HG03060 (cell line): Measurements from ENCODE around the gene GPX6.
"Not testable (repeated sequence)": the region's sequence is repeated elsewhere in the genome, so short reads cannot be mapped to it uniquely, and the experiment has no call there.

ENCODE experiments used
- ATAC-seq: cut with Tn5 transposase; IDR thresholded peaks from one replicate; pipeline ENCODE4 v1.9.1; 2021; ENCODE audit warnings: low read depth, moderate number of reproducible peaks; ENCODE audit not compliant: unreplicated experiment

Gene GPX6

DNA sequence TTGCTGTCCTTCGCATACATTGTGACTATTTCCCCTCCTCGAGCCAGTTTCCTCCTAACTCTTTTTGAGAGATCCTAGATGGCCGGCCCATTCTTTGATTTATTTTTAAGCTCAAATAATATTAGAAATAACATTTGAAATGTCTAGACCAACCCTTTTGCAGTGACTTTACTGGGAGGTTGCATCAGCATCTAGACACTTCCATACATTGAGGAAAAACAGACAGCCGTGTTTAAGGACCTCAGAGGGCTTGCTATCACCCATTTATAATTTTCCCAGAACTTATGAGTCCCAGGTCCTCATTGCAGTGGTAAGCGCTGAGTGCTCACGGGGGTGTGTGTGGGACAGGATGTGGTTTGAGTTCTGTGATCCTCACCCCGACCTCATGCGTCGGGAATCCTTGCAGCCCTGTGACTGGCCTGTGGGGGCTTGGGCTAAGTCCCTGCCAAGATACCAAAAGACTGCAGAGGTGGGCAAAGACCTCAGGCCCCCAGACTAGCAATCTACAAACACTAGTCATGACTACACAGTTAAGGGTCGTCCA is 10.0 kb upstream of the GPX6 start, which contains the start of gene GPX5:
Gene GPX5 (plus strand): TSS at position 386 of the 544 bp plus-strand sequence. CDS start 133 bp downstream, at position 519.
- ATAC-seq, result no peak

DNA sequence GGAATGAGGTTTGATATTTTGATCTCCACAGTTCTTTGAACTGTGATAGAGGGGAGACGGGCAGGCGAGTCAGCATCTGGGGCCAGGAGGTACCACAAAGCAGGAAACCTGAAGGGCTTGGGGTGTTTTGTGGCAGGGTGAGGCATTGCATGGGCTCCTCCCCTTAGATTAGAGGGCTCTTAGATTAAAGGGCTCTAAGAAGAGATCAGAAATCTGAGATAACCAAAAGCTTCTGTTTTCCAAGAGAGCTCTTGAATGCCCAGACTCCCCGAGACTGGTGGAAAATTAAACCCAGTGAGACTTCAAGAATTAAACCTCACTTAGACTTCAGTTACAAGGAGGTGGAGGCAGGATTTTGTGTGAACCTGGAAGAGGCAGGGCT is 7.6 kb upstream of the GPX6 start:
- ATAC-seq, result no peak

GRCh38 chr6:28522594-28523240 is 7.1 kb upstream of the GPX6 start:
- ATAC-seq, result no peak

DNA sequence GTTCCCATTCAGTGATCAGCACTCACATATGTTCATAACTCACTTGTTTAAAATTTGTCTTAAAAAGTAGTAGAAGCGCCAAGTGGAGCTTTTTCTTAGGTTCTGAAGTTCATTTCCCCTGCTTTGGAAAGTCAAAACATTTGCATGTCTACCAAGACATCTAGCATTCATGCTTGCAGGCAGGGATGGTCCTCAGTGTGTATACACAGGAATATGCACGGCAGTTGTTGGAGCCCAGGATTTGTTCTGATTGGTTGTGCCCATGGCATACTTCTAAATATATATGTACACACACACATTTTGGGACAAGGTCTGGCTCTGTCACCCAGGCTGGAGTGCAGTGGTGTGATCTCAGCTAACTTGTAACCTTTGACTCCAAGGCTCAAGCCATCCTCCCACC is 2.4 kb upstream of the GPX6 start:
- no peak for ATAC-seq

DNA sequence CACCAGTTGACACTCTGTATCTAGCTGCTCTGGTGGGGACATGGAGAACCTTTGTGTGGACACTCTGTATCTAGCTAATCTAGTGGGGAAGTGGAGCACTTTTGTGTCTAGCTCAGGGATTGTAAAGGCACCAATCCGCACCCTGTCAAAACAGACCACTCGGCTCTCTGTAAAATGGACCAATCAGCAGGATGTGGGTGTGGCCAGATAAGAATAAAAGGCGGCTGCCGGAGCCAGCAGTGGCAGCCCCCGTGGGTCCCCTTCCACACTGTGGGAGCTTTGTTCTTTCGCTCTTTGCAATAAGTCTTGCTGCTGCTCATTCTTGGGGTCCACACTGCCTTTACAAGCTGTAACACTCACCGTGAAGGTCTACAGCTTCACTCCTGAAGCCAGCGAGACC is 3.2 kb downstream of the GPX6 start:
- not testable (repeated sequence) for ATAC-seq

DNA sequence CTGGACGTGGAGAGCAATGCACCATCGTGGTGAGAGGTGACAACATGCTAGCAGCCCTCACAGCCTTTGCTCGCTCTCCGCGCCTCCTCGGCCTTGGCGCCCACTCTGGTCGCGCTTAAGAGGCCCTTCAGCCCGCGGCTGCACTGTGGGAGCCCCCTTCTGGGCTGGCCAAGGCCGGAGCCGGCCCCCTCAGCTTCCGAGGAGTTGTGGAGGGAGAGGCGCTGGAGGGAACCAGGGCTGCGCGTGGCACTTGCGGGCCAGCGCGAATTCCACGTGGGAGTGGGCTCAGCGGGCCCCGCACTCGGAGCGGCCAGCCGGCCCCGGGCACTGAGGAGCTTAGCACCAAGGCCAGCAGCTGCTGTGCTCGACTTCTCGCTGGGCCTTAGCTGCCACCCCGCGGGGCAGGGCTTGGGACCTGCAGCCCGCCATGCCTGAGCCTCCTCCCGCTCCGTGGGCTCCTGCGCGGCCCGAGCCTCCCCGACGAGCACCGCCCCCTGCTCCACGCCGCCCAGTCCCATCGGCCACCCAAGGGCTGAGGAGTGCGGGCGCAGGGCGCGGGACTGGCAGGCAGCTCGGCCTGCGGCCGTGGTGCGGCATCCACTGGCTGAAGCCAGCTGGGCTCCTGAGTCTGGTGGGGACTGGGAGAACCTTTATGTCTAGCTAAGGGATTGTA is 3.8 kb downstream of the GPX6 start:
- no peak for ATAC-seq

DNA sequence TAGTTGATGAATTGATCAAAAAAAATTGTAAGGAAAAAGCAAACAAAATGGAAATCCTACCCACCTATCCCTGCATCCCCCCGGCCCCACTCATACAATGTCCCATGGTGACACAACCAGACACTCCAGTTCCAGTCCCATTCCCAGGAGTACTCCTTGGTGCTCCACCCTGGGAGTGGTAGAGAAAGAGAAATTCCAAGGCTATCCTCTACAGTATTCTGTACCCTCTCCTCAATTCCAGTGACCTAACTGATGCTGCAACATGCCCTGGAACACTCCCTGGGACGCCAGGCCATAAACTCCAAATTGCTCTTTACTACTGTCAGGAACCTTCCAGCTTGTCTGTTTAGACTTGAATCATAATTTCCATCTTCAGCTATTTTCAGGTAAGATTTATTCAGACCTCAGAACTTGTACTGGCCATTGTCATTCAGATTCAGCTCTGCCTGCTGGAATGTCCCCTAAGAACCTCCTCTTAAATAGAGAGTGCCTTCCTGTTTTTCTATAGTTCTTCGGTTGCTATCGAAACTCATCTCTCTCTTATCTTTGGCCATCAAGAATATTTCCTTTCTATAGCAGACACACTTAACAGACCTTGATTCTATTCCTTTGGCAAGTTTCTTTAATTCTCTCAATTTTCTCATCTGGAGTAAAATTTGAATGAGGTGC is 8.7 kb downstream of the GPX6 start:
- ATAC-seq, result no peak

- ATAC-seq, result no peak
These were observed 9.9 kb downstream of the GPX6 start for GRCh38 chr6:28505733-28506132.

DNA sequence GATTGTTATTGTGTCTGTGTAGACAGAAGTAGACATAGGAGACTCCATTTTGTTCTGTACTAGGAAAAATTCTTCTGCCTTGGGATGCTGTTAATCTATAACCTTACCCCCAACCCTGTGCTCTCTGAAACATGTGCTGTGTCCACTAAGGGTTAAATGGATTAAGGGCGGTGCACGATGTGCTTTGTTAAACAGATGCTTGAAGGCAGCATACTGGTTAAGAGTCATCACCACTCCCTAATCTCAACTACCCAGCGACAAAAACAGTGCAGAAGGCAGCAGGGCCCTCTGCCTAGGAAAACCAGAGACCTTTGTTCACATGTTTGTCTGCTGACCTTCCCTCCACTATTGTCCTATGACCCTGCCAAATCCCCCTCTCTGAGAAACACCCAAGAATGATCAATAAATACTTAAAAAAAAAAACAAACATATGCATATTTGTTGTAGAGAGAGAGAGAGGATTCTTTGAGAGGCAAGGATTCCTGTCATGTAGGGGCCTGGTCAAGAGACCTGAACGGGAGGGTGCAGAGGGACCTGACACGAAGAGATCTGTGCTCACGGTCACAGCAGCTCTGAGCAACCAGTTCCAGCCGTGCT is 12.8 kb downstream of the GPX6 start:
- ATAC-seq, result not testable (repeated sequence)

DNA sequence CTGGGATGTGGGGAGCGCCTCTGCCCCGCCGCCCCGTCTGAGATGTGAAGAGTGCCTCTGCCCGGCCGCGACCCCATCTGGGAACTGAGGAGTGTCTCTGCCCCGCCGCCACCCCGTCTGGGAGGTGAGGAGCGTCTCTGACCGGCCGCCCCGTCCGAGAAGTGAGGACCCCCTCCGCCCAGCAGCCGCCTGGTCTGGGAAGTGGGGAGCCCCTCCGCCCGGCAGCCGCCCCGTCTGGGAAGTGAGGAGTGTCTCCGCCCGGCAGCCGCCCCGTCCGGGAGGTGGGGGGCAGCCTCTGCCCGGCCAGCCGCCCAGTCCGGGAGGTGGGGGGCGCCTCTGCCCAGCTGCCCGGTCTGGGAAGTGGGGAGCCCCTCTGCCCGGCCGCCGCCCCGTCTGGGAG is 13.5 kb downstream of the GPX6 start:
- ATAC-seq, result not testable (repeated sequence)

- no peak for ATAC-seq
These were observed 14.3 kb downstream of the GPX6 start for GRCh38 chr6:28501259-28501658.

- no peak for ATAC-seq
These were observed 17.7 kb downstream of the GPX6 start for GRCh38 chr6:28497893-28498292.

DNA sequence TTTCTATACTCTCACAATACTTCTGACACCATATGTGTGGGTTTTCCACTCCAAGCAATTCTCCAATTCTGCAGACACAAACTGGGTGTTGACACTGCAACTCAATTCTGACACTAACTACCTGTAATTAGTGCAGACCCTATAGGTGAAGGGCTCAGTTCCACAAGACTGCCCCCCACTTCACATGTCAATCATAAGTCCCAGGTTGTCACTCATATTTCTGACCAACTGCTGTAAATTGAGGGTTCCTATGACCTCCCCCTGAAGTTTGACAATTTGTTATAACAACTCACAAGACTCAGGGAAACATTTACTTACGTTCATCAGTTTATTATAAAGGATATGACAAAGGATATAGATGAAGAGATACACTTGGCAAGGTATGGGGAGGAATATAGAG is 18.3 kb downstream of the GPX6 start:
- no peak for ATAC-seq

DNA sequence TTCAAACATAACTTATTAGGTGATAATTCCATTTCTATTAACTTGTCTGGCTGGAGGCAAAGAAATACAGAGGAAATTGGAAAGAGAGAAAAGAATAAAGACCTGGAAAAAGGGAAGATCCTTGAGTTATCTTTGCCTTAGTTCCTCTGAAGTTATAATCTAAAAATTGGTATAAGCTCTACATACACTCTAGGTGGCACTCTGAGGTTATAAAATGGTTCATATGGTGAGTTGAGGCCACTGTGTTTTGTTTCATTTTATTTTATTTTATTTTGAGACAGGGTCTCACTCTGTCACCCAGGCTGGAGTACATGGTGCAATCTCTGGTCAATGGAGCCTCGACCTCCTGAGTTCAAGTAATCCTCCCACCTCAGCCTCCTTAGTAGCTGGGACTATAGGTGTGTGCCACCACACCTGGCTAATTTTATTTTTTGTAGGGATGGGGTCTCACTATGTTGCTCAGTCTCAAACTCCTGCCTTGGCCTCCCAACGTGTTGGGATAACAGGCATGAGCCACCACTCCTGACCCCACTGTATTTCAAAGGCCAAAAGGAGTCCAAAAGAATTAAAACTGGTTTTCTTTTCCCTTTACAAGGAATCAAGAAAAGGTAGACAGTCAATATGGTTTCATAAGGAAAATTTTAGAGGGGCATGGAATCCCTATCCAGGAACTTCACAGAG is 19.4 kb downstream of the GPX6 start:
- no peak for ATAC-seq

GRCh38 chr6:28491984-28492317 is 23.6 kb downstream of the GPX6 start:
- no peak for ATAC-seq

GRCh38 chr6:28490205-28490890 is 25.2 kb downstream of the GPX6 start:
- ATAC-seq, result no peak

GRCh38 chr6:28489366-28490204 is 26.0 kb downstream of the GPX6 start:
- ATAC-seq, result no peak

- no peak for ATAC-seq
These were observed 26.7 kb downstream of the GPX6 start for GRCh38 chr6:28488916-28489365.
